Measurements from ENCODE around the gene TBC1D1.

Gene TBC1D1

DNA sequence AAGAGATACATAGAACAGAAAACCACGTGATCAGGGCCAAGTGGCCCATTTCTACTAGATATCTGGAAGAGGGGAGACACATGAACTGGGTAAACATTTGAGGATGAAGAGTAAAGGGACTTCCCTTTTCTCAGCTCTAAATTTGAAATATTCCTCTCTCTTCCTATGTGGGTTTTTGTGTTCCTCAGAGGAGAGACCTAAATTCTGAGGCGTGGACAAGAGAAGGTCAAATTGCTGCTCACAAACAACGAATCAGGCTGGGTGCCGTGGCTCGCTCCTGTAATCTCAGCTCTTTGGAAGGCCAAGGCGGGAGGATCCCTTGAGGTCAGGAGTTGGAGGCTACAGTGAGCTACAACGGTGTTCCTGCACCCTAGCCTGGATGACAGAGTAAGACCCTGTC lies 285.3 kb downstream of the TBC1D1 start:
- H3K4me3 ChIP-seq (ENCODE audit: low read depth, low read length), result no peak overlapping the region
- TF ChIP-seq, protein P1, sequence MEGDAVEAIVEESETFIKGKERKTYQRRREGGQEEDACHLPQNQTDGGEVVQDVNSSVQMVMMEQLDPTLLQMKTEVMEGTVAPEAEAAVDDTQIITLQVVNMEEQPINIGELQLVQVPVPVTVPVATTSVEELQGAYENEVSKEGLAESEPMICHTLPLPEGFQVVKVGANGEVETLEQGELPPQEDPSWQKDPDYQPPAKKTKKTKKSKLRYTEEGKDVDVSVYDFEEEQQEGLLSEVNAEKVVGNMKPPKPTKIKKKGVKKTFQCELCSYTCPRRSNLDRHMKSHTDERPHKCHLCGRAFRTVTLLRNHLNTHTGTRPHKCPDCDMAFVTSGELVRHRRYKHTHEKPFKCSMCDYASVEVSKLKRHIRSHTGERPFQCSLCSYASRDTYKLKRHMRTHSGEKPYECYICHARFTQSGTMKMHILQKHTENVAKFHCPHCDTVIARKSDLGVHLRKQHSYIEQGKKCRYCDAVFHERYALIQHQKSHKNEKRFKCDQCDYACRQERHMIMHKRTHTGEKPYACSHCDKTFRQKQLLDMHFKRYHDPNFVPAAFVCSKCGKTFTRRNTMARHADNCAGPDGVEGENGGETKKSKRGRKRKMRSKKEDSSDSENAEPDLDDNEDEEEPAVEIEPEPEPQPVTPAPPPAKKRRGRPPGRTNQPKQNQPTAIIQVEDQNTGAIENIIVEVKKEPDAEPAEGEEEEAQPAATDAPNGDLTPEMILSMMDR (IDR thresholded peaks at IDR 0.05; ENCODE audit: low read depth, low read length), result no peak

- no peak overlapping the region for H3K4me3 ChIP-seq (ENCODE audit: low read depth, low read length)
- TF ChIP-seq, protein P1 (IDR thresholded peaks at IDR 0.05; ENCODE audit: low read depth, low read length), result no peak
Measured at GRCh38 chr4:38177035-38177546, 286.2 kb downstream of the TBC1D1 start.

DNA sequence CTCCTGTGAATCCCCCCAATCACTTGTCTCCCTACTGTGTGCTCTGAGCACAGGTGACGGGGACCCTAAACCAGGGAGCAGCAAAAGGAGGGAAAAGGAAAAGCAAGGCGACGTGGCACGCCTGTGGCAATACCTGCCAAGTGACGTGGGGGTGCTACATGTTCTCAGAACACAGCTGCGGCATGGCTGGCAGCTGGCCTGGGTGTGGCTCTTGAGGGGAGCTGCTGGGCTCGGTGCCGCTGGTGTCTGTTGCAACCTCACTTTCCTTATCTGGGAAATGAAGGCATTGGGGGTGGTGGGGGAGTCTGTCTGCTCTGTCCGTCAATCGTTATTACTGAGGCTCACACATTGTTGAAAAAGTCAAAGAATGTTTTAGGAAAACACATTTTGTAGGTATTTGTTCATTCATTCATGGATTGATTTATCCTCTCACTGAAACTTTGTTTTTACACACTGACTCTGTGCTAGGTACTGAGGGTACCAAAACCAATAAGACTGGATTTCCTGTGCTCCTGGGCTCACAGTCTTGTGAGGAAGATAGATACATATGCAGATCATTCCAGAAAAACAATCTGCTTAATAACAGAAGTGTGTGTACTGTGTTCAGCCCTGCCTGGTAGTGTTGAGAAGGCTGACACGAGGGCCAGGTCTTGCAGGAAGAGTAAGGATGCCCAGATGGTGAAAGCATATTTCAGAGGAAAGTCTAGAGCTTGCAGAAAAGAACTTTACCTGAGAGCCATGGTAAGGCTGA lies 286.9 kb downstream of the TBC1D1 start:
- TF ChIP-seq, protein P1 (IDR thresholded peaks at IDR 0.05; ENCODE audit: low read depth, low read length), result no peak
- no peak overlapping the region for H3K4me3 ChIP-seq (ENCODE audit: low read depth, low read length)

GRCh38 chr4:38178392-38178995 lies 287.6 kb downstream of the TBC1D1 start:
- TF ChIP-seq, protein P1 (IDR thresholded peaks at IDR 0.05; ENCODE audit: low read depth, low read length), result no peak
- H3K4me3 ChIP-seq (ENCODE audit: low read depth, low read length), result no peak overlapping the region

DNA sequence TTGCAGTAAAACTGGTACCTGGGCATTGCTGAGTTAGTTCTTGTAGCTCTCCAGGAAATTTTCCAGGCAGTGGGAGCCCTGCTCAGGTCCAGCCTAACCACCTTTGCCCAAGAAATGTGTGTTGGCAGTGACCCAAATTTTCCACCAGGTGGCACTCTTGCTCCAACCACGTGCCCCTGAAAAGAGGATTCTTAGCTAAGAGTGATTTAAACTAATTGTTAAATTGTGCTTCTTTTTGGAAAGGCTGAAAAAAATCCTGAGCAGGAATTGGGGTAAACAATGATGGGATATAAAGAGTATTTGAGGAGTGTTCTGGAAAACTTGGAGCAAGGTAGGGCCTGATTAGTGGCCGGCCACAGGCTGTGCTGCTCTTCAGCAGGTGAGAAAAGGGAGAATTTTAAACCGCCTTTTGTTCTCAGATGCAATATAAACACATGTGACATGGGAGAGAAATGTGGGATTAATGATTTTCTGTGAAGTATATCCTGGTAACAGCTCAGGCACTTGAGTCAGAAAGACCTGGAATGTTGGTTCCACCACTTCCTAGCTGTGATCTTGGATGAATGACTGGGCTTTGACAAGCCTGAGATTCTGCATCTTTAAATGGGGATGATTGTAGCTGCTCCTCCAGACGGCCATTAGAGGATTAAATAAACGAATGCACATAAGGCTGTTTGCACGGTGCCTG lies 288.9 kb downstream of the TBC1D1 start:
- TF ChIP-seq, protein P1 (IDR thresholded peaks at IDR 0.05; ENCODE audit: low read depth, low read length), result peak; percentile 81
- H3K4me3 ChIP-seq (ENCODE audit: low read depth, low read length), result no peak overlapping the region

- TF ChIP-seq, protein P1 (IDR thresholded peaks at IDR 0.05; ENCODE audit: low read depth, low read length), result no peak
- no peak overlapping the region for H3K4me3 ChIP-seq (ENCODE audit: low read depth, low read length)
Measured at GRCh38 chr4:38180456-38180855, 289.6 kb downstream of the TBC1D1 start.

GRCh38 chr4:38181286-38181685 lies 290.4 kb downstream of the TBC1D1 start:
- TF ChIP-seq, protein P1 (IDR thresholded peaks at IDR 0.05; ENCODE audit: low read depth, low read length), result no peak
- H3K4me3 ChIP-seq (ENCODE audit: low read depth, low read length), result no peak overlapping the region

Data from WI38 (cell line).